Gastrocnemius medialis (tissue), 4 donors: ENCODE results near the gene KCNJ9.

Experiments
- POLR2A ChIP-seq, 2 donors: fragments of 450-650 bp; IDR thresholded peaks; one replicate each; pipeline ENCODE4 v1.6.1; 2017; ENCODE audit warnings: antibody characterized with exemption in 2 of 2, mild to moderate bottlenecking in 2 of 2, moderate library complexity in 2 of 2
- TF ChIP-seq, protein P1 (sequence below), 5 experiments: fragments of 450-650 bp in 3 of 5; fragments of 200-600 bp in 2 of 5; sonication (generic) in 2 of 5; IDR thresholded peaks in 4 of 5; conservative IDR thresholded peaks in 1 of 5; 1 replicate in 4 of 5; 2 replicates in 1 of 5; pipeline ENCODE4 v1.5.1; 2016 to 2019; ENCODE audit warnings: antibody characterized with exemption in 5 of 5, mild to moderate bottlenecking in 3 of 5, moderate library complexity in 3 of 5

DNA sequence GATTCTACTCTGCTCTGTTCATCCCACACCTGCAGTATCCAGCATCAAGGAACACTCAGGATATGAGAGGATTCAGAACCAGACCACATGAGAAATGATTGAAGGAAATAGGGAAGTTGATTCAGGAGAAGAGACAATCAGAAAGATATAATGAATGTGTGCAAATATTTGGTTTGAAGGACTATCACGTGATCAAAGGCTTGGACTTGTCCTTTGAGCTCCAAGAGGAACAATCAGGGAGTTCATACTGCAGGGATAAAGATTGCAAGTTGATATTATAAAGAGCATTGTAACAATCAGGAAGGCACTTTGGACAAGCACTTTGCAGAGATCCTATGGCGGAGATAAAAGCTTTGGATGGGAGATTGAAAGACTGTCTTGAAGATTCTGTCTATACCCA lies 35.7 kb upstream of the KCNJ9 start:
- TF ChIP-seq, protein P1, sequence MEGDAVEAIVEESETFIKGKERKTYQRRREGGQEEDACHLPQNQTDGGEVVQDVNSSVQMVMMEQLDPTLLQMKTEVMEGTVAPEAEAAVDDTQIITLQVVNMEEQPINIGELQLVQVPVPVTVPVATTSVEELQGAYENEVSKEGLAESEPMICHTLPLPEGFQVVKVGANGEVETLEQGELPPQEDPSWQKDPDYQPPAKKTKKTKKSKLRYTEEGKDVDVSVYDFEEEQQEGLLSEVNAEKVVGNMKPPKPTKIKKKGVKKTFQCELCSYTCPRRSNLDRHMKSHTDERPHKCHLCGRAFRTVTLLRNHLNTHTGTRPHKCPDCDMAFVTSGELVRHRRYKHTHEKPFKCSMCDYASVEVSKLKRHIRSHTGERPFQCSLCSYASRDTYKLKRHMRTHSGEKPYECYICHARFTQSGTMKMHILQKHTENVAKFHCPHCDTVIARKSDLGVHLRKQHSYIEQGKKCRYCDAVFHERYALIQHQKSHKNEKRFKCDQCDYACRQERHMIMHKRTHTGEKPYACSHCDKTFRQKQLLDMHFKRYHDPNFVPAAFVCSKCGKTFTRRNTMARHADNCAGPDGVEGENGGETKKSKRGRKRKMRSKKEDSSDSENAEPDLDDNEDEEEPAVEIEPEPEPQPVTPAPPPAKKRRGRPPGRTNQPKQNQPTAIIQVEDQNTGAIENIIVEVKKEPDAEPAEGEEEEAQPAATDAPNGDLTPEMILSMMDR (IDR thresholded peaks at IDR 0.05 in 4 of 5, conservative IDR thresholded peaks at IDR 0.05 in 1 of 5) = no peak
- TF ChIP-seq POLR2A (IDR thresholded peaks at IDR 0.05) = no peak
